ENCODE data around the gene CEACAM8.
"Not testable (repeated sequence)": the region's sequence is repeated elsewhere in the genome, so short reads cannot be mapped to it uniquely, and the experiment has no call there.

CEACAM8 gene

GRCh38 chr19:42594617-42595489, at the start of gene CEACAM8:
Gene CEACAM8, minus strand, starts transcription at chr19:42594924. Its CDS starts 96 bp downstream, at chr19:42594828.
- Histone ChIP-seq H3K27ac (ENCODE audit: low read length) (no peak within 1 kb of the TSS), H3K9ac (ENCODE audit: low read depth, low read length) (no peak within 1 kb of the TSS), H3K4me3 (ENCODE audit: low read length) (no peak within 1 kb of the TSS), H3K27me3 (ENCODE audit: insufficient read depth, low read length) (no peaks in the 10 kb centered on the region), H3K36me3 (ENCODE audit: insufficient read depth, low read depth, low read length) (no peaks in the 10 kb centered on the region), H3K9me3 (ENCODE audit: insufficient read depth, low read depth, low read length) (no peaks in the 10 kb centered on the region), H3K4me1 (ENCODE audit: insufficient read depth, low read length) (no peaks in the 10 kb centered on the region)

DNA sequence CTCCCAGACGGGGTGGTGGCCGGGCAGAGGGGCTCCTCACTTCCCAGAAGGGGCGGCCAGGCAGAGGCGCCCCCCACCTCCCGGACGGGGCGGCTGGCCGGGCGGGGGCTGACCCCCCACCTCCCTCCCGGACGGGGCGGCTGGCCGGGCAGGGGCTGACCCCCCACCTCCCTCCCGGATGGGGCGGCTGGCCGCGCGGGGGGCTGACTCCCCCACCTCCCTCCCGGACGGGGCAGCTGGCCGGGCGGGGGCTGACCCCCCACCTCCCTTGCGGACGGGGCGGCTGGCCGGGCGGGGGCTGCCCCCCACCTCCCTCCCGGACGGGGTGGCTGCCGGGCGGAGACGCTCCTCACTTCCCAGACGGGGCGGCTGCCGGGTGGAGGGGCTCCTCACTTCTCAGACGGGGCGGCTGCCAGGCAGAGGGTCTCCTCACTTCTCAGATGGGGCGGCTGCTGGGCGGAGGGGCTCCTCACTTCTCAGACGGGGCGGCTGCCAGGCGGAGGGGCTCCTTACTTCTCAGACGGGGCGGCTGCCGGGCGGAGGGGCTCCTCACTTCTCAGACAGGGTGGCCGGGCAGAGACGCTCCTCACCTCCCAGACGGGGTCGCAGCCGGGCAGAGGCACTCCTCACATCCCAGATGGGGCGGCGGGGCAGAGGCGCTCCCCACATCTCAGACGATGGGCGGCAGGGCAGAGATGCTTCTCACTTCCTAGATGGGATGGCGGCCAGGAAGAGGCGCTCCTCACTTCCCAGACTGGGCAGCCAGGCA, 44.8 kb upstream of the CEACAM8 start:
- H3K9me3 ChIP-seq (ENCODE audit: insufficient read depth, low read depth, low read length): peaks cover 32% of the 10 kb centered on the region; the same call in 1 of the 2 replicates
- not testable (repeated sequence) for H3K4me3 ChIP-seq (ENCODE audit: low read length); H3K36me3 ChIP-seq (ENCODE audit: insufficient read depth, low read depth, low read length); H3K9ac ChIP-seq (ENCODE audit: low read depth, low read length); H3K27me3 ChIP-seq (ENCODE audit: insufficient read depth, low read length); H3K4me1 ChIP-seq (ENCODE audit: insufficient read depth, low read length); H3K27ac ChIP-seq (ENCODE audit: low read length)

DNA sequence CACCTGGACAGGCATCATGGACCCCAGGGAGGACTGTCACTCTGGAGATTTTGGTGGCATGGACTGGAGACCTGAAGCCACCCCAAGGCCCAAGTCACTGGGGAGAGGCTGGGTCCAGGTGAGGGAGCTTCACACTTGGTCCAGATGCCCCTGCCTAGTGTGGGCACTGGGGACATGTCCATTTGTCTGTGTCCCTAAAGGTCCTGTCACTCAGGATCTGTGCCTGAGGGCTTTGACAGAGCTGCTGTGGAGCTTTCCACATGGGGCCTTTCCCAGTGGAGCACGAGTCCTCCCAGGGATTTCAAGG, 40.5 kb upstream of the CEACAM8 start:
- H3K9me3 ChIP-seq (ENCODE audit: insufficient read depth, low read depth, low read length): peaks cover 13% of the 10 kb centered on the region; the same call in 1 of the 2 replicates
- H3K27me3 ChIP-seq (ENCODE audit: insufficient read depth, low read length): no peaks in the 10 kb centered on the region
- H3K4me1 ChIP-seq (ENCODE audit: insufficient read depth, low read length): no peaks in the 10 kb centered on the region
- H3K4me3 ChIP-seq (ENCODE audit: low read length): no peak overlapping the region
- H3K9ac ChIP-seq (ENCODE audit: low read depth, low read length): no peak overlapping the region
- no peaks in the 10 kb centered on the region for H3K36me3 ChIP-seq (ENCODE audit: insufficient read depth, low read depth, low read length)
- no peak overlapping the region for H3K27ac ChIP-seq (ENCODE audit: low read length)

DNA sequence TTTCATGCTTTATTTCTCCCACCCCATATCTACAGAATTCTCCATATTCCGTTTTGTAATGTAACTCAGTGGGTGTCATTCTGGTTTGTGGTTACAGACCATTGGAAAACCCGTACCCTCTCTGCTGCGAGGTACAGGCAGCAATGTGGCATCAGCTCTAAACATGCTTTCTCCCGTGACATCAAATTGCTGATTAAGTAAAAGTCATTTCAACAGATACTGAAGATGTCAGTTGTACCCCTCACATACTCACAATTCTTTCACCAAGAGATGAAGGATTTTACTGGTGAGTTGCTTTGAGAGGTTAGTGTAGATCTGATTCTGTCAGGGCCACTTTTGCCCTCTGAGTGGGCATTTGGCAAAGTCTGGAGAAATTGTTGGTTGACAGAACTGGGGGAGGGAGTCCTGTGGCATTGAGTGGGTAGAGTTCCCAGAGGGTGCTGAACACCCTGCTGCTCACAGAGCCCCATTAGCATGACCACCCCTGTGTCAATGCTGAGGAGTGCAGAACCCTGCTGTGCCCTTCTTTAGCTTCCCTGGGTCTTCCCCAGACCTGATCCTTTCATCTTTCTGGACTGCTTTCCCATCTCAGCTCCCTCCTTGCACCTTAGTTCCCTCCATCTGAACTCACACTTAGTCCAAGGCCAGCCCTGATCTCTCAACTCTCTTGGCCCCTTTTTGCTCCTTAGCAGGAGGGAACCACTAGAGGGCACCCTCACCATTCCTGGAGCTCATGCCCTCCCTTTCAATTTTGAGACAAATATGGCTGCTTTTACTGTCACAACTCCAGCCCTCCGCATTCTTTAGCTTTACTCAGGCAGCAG, 39.9 kb upstream of the CEACAM8 start:
- no peak overlapping the region for H3K9ac ChIP-seq (ENCODE audit: low read depth, low read length)
- H3K36me3 ChIP-seq (ENCODE audit: insufficient read depth, low read depth, low read length): no peaks in the 10 kb centered on the region
- no peak overlapping the region for H3K27ac ChIP-seq (ENCODE audit: low read length)
- no peaks in the 10 kb centered on the region for H3K27me3 ChIP-seq (ENCODE audit: insufficient read depth, low read length)
- H3K9me3 ChIP-seq (ENCODE audit: insufficient read depth, low read depth, low read length): peaks cover 18% of the 10 kb centered on the region; the same call in 1 of the 2 replicates
- no peak overlapping the region for H3K4me3 ChIP-seq (ENCODE audit: low read length)
- no peaks in the 10 kb centered on the region for H3K4me1 ChIP-seq (ENCODE audit: insufficient read depth, low read length)

- H3K36me3 ChIP-seq (ENCODE audit: insufficient read depth, low read depth, low read length): no peaks in the 10 kb centered on the region
- H3K4me3 ChIP-seq (ENCODE audit: low read length): no peak overlapping the region
- no peak overlapping the region for H3K9ac ChIP-seq (ENCODE audit: low read depth, low read length)
- no peak overlapping the region for H3K27ac ChIP-seq (ENCODE audit: low read length)
- H3K4me1 ChIP-seq (ENCODE audit: insufficient read depth, low read length): no peaks in the 10 kb centered on the region
- no peaks in the 10 kb centered on the region for H3K27me3 ChIP-seq (ENCODE audit: insufficient read depth, low read length)
- peaks cover 30% of the 10 kb centered on the region for H3K9me3 ChIP-seq (ENCODE audit: insufficient read depth, low read depth, low read length)
Observed at GRCh38 chr19:42629191-42629590, 34.5 kb upstream of the CEACAM8 start.

GRCh38 chr19:42628411-42629140, 33.9 kb upstream of the CEACAM8 start:
- H3K4me1 ChIP-seq (ENCODE audit: insufficient read depth, low read length): no peaks in the 10 kb centered on the region
- no peak overlapping the region for H3K27ac ChIP-seq (ENCODE audit: low read length)
- 0 out of 2 replicates have a peak, but pooled peaks cover 5% of the 10 kb centered on the region for H3K27me3 ChIP-seq (ENCODE audit: insufficient read depth, low read length)
- peaks cover 30% of the 10 kb centered on the region for H3K9me3 ChIP-seq (ENCODE audit: insufficient read depth, low read depth, low read length)
- H3K36me3 ChIP-seq (ENCODE audit: insufficient read depth, low read depth, low read length): no peaks in the 10 kb centered on the region
- H3K9ac ChIP-seq (ENCODE audit: low read depth, low read length): no peak overlapping the region
- no peak overlapping the region for H3K4me3 ChIP-seq (ENCODE audit: low read length)

GRCh38 chr19:42627916-42628315, 33.2 kb upstream of the CEACAM8 start:
- Histone ChIP-seq H3K27ac (ENCODE audit: low read length) (no peak overlapping the region), H3K9ac (ENCODE audit: low read depth, low read length) (no peak overlapping the region), H3K4me3 (ENCODE audit: low read length) (no peak overlapping the region), H3K9me3 (ENCODE audit: insufficient read depth, low read depth, low read length) (peaks cover 30% of the 10 kb centered on the region), H3K4me1 (ENCODE audit: insufficient read depth, low read length) (no peaks in the 10 kb centered on the region), H3K36me3 (ENCODE audit: insufficient read depth, low read depth, low read length) (no peaks in the 10 kb centered on the region), H3K27me3 (ENCODE audit: insufficient read depth, low read length) (0 out of 2 replicates have a peak, but pooled peaks cover 9% of the 10 kb centered on the region)

DNA sequence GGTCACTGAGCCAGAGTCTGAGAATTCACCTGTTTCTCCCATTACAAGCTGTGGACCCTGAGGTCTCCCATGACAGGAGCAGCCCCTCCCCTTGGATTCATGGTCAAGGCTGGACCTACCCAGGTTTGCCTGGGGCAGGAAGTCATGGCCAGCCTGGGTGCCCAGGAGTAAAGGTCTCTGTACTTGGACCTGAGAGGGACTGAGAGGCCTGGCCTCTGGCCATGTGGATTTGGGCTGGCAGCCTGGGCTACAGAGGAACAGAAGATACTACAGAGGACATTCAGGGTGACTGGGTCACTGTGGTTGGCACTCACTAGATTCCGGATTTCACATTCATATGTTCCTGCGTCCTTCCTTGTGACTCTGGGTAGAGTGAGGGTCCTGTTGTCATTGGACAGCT, 31.5 kb upstream of the CEACAM8 start:
- H3K4me3 ChIP-seq (ENCODE audit: low read length): no peak overlapping the region

DNA sequence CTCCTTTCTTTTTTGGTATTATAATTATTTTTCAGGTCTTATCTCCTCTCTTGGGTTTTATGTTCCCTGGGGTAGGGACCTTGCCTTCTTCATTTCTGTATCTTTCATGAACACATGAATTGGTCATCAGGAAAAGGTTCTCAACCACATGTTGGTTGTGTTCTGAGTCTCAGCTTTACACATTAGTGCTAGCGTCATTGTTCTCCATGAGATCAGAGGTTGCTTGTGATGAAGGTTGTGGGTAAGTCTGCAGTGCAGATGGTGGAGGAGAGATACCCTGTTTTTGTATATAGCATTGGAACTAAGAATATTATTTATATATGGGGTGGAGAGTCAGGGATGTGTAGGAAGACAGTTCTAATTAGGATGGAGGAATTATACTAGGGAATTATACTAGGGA, 24.5 kb upstream of the CEACAM8 start:
- Histone ChIP-seq H3K9ac (ENCODE audit: low read depth, low read length) (no peak overlapping the region), H3K27me3 (ENCODE audit: insufficient read depth, low read length) (peaks cover 9% of the 10 kb centered on the region; the same call in 1 of the 2 replicates), H3K4me1 (ENCODE audit: insufficient read depth, low read length) (no peaks in the 10 kb centered on the region), H3K36me3 (ENCODE audit: insufficient read depth, low read depth, low read length) (no peaks in the 10 kb centered on the region), H3K27ac (ENCODE audit: low read length) (no peak overlapping the region), H3K4me3 (ENCODE audit: low read length) (no peak overlapping the region), H3K9me3 (ENCODE audit: insufficient read depth, low read depth, low read length) (no peaks in the 10 kb centered on the region)

More for the DNA sequence above, 31.5 kb upstream of the CEACAM8 start:
- no peaks in the 10 kb centered on the region for H3K36me3 ChIP-seq (ENCODE audit: insufficient read depth, low read depth, low read length)
- peaks cover 30% of the 10 kb centered on the region for H3K9me3 ChIP-seq (ENCODE audit: insufficient read depth, low read depth, low read length)
- H3K9ac ChIP-seq (ENCODE audit: low read depth, low read length): no peak overlapping the region
- 0 out of 2 replicates have a peak, but pooled peaks cover 9% of the 10 kb centered on the region for H3K27me3 ChIP-seq (ENCODE audit: insufficient read depth, low read length)
- no peaks in the 10 kb centered on the region for H3K4me1 ChIP-seq (ENCODE audit: insufficient read depth, low read length)
- no peak overlapping the region for H3K27ac ChIP-seq (ENCODE audit: low read length)

- H3K9ac ChIP-seq (ENCODE audit: low read depth, low read length): no peak overlapping the region
- H3K36me3 ChIP-seq (ENCODE audit: insufficient read depth, low read depth, low read length): no peaks in the 10 kb centered on the region
- H3K9me3 ChIP-seq (ENCODE audit: insufficient read depth, low read depth, low read length): peaks cover 5% of the 10 kb centered on the region
- H3K4me1 ChIP-seq (ENCODE audit: insufficient read depth, low read length): no peaks in the 10 kb centered on the region
- H3K27ac ChIP-seq (ENCODE audit: low read length): no peak overlapping the region
- H3K27me3 ChIP-seq (ENCODE audit: insufficient read depth, low read length): no peaks in the 10 kb centered on the region
- no peak overlapping the region for H3K4me3 ChIP-seq (ENCODE audit: low read length)
Observed at GRCh38 chr19:42613666-42614065, 18.9 kb upstream of the CEACAM8 start.

DNA sequence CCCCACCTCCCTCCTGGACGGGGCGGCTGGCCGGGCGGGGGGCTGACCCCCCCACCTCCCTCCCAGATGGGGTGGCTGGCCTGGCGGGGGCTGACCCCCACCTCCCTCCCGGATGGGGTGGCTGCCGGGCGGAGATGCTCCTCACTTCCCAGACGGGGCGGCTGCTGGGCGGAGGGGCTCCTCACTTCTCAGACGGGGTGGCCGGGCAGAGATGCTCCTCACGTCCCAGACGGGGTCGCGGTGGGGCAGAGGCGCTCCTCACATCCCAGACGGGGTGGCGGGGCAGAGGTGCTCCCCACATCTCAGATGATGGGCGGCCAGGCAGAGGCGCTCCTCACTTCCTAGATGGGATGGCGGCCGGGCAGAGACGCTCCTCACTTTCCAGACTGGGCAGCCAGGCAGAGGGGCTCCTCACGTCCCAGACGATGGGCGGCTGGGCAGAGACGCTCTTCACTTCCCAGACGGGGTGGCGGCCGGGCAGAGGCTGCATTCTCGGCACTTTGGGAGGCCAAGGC, 15.7 kb upstream of the CEACAM8 start:
- H3K27me3 ChIP-seq (ENCODE audit: insufficient read depth, low read length); H3K4me1 ChIP-seq (ENCODE audit: insufficient read depth, low read length); H3K4me3 ChIP-seq (ENCODE audit: low read length); H3K9ac ChIP-seq (ENCODE audit: low read depth, low read length); H3K36me3 ChIP-seq (ENCODE audit: insufficient read depth, low read depth, low read length); H3K27ac ChIP-seq (ENCODE audit: low read length); H3K9me3 ChIP-seq (ENCODE audit: insufficient read depth, low read depth, low read length): not testable (repeated sequence)

All from iPS-20b (cell line).